ENCODE results near the gene FITM2.

FITM2 gene

DNA sequence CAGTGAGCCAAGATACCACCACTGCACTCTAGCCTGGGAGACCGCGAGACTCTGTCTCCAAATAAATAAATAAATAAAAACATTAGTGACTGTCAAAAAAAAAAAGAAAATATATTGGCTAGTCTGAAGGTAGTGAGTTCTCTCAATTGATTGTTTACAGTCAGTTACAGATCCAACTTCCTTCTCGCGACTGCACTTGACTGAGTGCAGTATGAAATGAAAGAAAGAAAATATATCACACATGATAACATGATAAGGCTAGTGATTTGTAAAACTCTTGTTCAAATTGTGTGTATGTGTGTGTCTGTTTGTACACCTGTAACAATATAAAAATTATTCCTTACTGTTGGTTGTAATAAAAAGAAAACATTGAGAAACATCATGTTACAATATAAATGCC is 33.7 kb upstream of the FITM2 start:
- H3K4me1 ChIP-seq (ENCODE audit: control insufficient read depth, insufficient read depth, low read length) = no peaks in the 10 kb centered on the region
- H3K27ac ChIP-seq (ENCODE audit: extremely low read depth, low read depth, low read length) = no peak overlapping the region
- no peak overlapping the region for H3K4me3 ChIP-seq (ENCODE audit: low read depth, low read length)
- no peaks in the 10 kb centered on the region for H3K9me3 ChIP-seq (ENCODE audit: control insufficient read depth, insufficient read depth, low read depth, low read length)
- H3K36me3 ChIP-seq (ENCODE audit: control insufficient read depth in 2 of 2, insufficient read depth in 1 of 2, low read length in 2 of 2) = no peaks in the 10 kb centered on the region
- TF ChIP-seq ZNF274 (IDR thresholded peaks at IDR 0.05; ENCODE audit: low read length) (no peak), ZNF274 (tag by site-specific recombination; IDR thresholded peaks at IDR 0.05; ENCODE audit: borderline replicate concordance) (no peak), ZNF112 (tag by site-specific recombination; IDR thresholded peaks at IDR 0.05) (no peak), ZNF596 (tag by site-specific recombination; IDR thresholded peaks at IDR 0.05) (no peak), KLF9 (tag by site-specific recombination; IDR thresholded peaks at IDR 0.05; ENCODE audit: low read depth) (no peak), ZNF37A (tag by site-specific recombination; IDR thresholded peaks at IDR 0.05) (no peak), ZNF561 (tag by site-specific recombination; IDR thresholded peaks at IDR 0.05; ENCODE audit: borderline replicate concordance) (no peak), ZNF175 (tag by site-specific recombination; IDR thresholded peaks at IDR 0.05) (no peak), YY1 (tag by site-specific recombination; IDR thresholded peaks at IDR 0.05) (no peak), GLIS2 (tag by site-specific recombination; IDR thresholded peaks at IDR 0.05) (no peak), ZNF777 (tag by site-specific recombination; IDR thresholded peaks at IDR 0.05; ENCODE audit: borderline replicate concordance) (no peak)
- TF ChIP-seq, protein P1, sequence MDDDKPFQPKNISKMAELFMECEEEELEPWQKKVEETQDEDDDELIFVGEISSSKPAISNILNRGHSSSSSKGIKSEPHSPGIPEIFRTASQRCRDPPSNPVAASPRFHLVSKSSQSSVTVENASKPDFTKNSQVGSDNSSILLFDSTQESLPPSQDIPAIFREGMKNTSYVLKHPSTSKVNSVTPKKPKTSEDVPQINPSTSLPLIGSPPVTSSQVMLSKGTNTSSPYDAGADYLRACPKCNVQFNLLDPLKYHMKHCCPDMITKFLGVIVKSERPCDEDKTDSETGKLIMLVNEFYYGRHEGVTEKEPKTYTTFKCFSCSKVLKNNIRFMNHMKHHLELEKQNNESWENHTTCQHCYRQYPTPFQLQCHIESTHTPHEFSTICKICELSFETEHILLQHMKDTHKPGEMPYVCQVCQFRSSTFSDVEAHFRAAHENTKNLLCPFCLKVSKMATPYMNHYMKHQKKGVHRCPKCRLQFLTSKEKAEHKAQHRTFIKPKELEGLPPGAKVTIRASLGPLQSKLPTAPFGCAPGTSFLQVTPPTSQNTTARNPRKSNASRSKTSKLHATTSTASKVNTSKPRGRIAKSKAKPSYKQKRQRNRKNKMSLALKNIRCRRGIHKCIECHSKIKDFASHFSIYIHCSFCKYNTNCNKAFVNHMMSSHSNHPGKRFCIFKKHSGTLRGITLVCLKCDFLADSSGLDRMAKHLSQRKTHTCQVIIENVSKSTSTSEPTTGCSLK (tag by site-specific recombination; IDR thresholded peaks at IDR 0.05) = no peak
- TF ChIP-seq, protein P2, sequence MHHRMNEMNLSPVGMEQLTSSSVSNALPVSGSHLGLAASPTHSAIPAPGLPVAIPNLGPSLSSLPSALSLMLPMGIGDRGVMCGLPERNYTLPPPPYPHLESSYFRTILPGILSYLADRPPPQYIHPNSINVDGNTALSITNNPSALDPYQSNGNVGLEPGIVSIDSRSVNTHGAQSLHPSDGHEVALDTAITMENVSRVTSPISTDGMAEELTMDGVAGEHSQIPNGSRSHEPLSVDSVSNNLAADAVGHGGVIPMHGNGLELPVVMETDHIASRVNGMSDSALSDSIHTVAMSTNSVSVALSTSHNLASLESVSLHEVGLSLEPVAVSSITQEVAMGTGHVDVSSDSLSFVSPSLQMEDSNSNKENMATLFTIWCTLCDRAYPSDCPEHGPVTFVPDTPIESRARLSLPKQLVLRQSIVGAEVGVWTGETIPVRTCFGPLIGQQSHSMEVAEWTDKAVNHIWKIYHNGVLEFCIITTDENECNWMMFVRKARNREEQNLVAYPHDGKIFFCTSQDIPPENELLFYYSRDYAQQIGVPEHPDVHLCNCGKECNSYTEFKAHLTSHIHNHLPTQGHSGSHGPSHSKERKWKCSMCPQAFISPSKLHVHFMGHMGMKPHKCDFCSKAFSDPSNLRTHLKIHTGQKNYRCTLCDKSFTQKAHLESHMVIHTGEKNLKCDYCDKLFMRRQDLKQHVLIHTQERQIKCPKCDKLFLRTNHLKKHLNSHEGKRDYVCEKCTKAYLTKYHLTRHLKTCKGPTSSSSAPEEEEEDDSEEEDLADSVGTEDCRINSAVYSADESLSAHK (tag by site-specific recombination; IDR thresholded peaks at IDR 0.05) = no peak
- TF ChIP-seq, protein P3, sequence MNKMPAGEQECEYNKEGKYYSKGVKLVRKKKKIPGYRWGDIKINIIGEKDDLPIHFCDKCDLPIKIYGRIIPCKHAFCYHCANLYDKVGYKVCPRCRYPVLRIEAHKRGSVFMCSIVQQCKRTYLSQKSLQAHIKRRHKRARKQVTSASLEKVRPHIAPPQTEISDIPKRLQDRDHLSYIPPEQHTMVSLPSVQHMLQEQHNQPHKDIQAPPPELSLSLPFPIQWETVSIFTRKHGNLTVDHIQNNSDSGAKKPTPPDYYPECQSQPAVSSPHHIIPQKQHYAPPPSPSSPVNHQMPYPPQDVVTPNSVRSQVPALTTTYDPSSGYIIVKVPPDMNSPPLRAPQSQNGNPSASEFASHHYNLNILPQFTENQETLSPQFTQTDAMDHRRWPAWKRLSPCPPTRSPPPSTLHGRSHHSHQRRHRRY (tag by site-specific recombination; IDR thresholded peaks at IDR 0.05) = no peak
- TF ChIP-seq, protein P4, sequence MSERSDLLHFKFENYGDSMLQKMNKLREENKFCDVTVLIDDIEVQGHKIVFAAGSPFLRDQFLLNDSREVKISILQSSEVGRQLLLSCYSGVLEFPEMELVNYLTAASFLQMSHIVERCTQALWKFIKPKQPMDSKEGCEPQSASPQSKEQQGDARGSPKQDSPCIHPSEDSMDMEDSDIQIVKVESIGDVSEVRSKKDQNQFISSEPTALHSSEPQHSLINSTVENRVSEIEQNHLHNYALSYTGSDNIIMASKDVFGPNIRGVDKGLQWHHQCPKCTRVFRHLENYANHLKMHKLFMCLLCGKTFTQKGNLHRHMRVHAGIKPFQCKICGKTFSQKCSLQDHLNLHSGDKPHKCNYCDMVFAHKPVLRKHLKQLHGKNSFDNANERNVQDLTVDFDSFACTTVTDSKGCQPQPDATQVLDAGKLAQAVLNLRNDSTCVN (tag by site-specific recombination; optimal IDR thresholded peaks at IDR 0.05) = no peak
- TF ChIP-seq, protein P5, sequence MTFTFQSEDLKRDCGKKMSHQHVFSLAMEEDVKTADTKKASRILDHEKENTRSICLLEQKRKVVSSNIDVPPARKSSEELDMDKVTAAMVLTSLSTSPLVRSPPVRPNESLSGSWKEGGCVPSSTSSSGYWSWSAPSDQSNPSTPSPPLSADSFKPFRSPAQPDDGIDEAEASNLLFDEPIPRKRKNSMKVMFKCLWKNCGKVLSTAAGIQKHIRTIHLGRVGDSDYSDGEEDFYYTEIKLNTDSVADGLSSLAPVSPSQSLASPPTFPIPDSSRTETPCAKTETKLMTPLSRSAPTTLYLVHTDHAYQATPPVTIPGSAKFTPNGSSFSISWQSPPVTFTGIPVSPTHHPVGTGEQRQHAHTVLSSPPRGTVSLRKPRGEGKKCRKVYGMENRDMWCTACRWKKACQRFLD (tag by site-specific recombination; IDR thresholded peaks at IDR 0.05) = no peak
- CTCF ChIA-PET = no interaction called here
- POLR2A ChIA-PET = no interaction called here

DNA sequence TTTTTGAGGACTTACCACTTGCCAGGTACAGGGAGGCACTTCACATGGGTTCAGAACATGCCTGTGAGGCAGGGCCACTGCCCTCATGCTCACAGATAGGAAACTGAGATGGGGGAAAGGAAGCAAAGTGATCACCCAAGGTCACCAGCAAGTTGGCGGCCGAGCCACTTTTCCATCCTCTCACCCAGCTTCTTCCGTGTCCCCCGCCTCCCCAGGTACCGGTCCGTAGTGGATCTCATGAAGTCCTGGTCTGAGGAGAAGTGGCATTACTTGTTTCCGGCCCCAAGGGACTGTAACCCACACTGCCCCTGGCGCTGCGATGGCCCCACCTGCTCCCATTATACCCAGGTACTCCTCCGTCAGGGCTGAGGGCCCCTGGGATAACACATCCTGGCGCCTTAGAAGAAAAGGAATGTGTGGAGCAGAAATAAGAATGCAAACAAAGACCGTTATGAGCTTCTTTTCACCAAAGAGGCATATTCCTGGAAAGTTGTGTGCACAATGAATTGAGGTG is 32.2 kb upstream of the FITM2 start:
- no peaks in the 10 kb centered on the region for H3K4me1 ChIP-seq (ENCODE audit: control insufficient read depth, insufficient read depth, low read length)
- no peaks in the 10 kb centered on the region for H3K9me3 ChIP-seq (ENCODE audit: control insufficient read depth, insufficient read depth, low read depth, low read length)
- ChIA-PET POLR2A (no interaction called here), CTCF (interaction anchor here (0.6 to 4.5 kb wide), 2 partner anchors 11 to 32 kb away, joined by 4 to 23 read pairs; partner anchors contain the start of gene FITM2)
- no peak overlapping the region for H3K4me3 ChIP-seq (ENCODE audit: low read depth, low read length)
- H3K27ac ChIP-seq (ENCODE audit: extremely low read depth, low read depth, low read length) = no peak overlapping the region
- no peaks in the 10 kb centered on the region for H3K36me3 ChIP-seq (ENCODE audit: control insufficient read depth in 2 of 2, insufficient read depth in 1 of 2, low read length in 2 of 2)
- TF ChIP-seq, protein P6, sequence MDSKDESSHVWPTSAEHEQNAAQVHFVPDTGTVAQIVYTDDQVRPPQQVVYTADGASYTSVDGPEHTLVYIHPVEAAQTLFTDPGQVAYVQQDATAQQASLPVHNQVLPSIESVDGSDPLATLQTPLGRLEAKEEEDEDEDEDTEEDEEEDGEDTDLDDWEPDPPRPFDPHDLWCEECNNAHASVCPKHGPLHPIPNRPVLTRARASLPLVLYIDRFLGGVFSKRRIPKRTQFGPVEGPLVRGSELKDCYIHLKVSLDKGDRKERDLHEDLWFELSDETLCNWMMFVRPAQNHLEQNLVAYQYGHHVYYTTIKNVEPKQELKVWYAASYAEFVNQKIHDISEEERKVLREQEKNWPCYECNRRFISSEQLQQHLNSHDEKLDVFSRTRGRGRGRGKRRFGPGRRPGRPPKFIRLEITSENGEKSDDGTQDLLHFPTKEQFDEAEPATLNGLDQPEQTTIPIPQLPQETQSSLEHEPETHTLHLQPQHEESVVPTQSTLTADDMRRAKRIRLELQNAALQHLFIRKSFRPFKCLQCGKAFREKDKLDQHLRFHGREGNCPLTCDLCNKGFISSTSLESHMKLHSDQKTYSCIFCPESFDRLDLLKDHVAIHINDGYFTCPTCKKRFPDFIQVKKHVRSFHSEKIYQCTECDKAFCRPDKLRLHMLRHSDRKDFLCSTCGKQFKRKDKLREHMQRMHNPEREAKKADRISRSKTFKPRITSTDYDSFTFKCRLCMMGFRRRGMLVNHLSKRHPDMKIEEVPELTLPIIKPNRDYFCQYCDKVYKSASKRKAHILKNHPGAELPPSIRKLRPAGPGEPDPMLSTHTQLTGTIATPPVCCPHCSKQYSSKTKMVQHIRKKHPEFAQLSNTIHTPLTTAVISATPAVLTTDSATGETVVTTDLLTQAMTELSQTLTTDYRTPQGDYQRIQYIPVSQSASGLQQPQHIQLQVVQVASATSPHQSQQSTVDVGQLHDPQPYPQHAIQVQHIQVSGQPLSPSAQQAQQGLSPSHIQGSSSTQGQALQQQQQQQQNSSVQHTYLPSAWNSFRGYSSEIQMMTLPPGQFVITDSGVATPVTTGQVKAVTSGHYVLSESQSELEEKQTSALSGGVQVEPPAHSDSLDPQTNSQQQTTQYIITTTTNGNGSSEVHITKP (tag by site-specific recombination; IDR thresholded peaks at IDR 0.05) = no peak
- TF ChIP-seq, protein P7, sequence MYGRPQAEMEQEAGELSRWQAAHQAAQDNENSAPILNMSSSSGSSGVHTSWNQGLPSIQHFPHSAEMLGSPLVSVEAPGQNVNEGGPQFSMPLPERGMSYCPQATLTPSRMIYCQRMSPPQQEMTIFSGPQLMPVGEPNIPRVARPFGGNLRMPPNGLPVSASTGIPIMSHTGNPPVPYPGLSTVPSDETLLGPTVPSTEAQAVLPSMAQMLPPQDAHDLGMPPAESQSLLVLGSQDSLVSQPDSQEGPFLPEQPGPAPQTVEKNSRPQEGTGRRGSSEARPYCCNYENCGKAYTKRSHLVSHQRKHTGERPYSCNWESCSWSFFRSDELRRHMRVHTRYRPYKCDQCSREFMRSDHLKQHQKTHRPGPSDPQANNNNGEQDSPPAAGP (tag by site-specific recombination; IDR thresholded peaks at IDR 0.05) = no peak
- no peak for TF ChIP-seq ZNF324 (tag by site-specific recombination; IDR thresholded peaks at IDR 0.05)
- TF ChIP-seq ZBTB20 (tag by site-specific recombination; IDR thresholded peaks at IDR 0.05) = no peak
